NB4 (cell line): ENCODE data around the gene PATJ.
A peak's percentile ranks its signal among the peaks of the same experiment; 100 is the strongest.
"Not testable (repeated sequence)": the region's sequence is repeated elsewhere in the genome, so short reads cannot be mapped to it uniquely, and the experiment has no call there.

Experiments used
- DNase-seq: peaks from one replicate; pipeline ENCODE4 v3.0.0; 2010; ENCODE audit warnings: low read depth
- H3K4me3 ChIP-seq: one replicate; pipeline ENCODE4 v1.5.1; 2011; ENCODE audit warnings: mild to moderate bottlenecking, low read depth, low read length, moderate library complexity
- MYC ChIP-seq: IDR thresholded peaks from 2 replicates; pipeline ENCODE4 v1.6.1; 2011; ENCODE audit warnings: low read depth, low read length
- POLR2A ChIP-seq: IDR thresholded peaks from 2 replicates; pipeline ENCODE4 v1.6.1; 2011; ENCODE audit warnings: mild to moderate bottlenecking; ENCODE audit not compliant: insufficient read length; ENCODE audit errors: extremely low read depth
- TF ChIP-seq, protein P1 (sequence below): IDR thresholded peaks from one replicate; pipeline ENCODE4 v1.5.1; 2012; ENCODE audit warnings: low read depth, low read length
- TF ChIP-seq, protein P2 (sequence below): IDR thresholded peaks from 2 replicates; pipeline ENCODE4 v1.6.1; 2011; ENCODE audit warnings: low read depth, low read length

The PATJ gene

DNA sequence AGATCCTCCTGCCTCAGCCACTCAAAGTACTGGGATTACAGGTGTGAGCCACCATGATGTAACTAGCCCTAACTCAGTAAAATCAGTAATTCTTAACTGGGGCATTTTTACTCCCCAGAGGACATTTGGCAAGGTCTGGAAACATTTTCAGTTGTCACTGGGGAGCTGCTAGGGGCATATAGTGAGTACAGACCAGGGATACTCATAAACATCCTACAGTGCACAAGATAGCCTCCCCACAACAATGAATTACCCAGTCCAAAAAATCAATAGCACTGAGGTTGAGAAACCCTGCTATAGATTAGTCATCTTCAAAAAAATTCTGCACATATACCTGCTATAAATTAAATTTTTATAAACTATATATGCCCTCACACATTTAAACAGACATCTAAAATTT is 30.3 kb upstream of the PATJ start:
- H3K4me3 ChIP-seq: no peak overlapping the region
- TF ChIP-seq POLR2A (no peak), MYC (no peak)
- TF ChIP-seq, protein P1, sequence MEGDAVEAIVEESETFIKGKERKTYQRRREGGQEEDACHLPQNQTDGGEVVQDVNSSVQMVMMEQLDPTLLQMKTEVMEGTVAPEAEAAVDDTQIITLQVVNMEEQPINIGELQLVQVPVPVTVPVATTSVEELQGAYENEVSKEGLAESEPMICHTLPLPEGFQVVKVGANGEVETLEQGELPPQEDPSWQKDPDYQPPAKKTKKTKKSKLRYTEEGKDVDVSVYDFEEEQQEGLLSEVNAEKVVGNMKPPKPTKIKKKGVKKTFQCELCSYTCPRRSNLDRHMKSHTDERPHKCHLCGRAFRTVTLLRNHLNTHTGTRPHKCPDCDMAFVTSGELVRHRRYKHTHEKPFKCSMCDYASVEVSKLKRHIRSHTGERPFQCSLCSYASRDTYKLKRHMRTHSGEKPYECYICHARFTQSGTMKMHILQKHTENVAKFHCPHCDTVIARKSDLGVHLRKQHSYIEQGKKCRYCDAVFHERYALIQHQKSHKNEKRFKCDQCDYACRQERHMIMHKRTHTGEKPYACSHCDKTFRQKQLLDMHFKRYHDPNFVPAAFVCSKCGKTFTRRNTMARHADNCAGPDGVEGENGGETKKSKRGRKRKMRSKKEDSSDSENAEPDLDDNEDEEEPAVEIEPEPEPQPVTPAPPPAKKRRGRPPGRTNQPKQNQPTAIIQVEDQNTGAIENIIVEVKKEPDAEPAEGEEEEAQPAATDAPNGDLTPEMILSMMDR: no peak
- TF ChIP-seq, protein P2, sequence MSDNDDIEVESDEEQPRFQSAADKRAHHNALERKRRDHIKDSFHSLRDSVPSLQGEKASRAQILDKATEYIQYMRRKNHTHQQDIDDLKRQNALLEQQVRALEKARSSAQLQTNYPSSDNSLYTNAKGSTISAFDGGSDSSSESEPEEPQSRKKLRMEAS: no peak
- no peak for DNase-seq

DNA sequence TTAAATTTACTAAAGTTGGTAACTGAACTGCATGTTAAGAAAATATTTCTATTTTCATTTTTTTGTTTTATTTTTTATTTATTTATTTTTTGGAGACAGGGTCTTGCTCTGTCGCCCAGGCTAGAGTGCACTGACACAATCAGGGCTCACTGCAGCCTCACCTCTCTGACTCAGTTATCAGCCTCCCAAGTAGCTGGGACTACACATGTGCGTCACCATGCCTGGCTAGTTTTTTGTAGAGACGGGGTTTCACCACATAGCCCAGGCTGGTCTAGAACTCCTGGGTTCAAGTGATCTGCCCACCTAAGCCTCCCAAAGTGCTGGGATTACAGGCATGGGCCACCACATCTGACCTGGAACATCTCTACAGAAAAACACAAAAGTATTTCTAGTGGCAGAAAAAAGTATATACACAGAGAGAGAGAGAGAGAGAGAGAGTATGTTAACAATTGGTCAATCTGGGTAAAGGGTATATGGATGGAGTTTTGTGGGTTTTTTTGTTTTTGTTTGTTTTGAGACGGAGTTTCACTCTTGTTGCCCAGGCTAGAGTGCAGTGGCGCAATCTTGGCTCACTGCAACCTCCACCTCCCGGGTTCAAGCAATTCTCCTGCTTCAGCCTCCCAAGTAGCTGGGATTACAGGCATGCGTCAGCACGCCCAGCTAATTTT is 23.1 kb upstream of the PATJ start:
- DNase-seq, H3K4me3 ChIP-seq: not testable (repeated sequence)

DNA sequence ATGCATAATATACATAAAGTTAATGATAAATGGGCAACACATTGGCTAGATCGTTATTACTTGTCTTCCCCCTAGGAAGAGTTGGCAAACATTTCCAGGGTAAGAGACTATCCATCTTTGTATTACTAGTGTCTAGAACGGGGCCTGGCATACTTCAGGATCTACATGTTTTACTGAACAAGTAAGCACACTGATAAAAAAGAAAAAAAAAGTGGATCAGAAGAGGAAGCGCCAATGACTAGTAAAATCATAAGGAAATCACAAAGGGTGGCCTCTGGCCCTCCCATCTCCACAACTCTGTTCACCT is 17.8 kb upstream of the PATJ start:
- peak overlapping the region; percentile 99 for H3K4me3 ChIP-seq
- no peak for DNase-seq
- TF ChIP-seq POLR2A: no peak
- TF ChIP-seq MYC: no peak
- TF ChIP-seq, protein P2: no peak
- TF ChIP-seq, protein P1: no peak

DNA sequence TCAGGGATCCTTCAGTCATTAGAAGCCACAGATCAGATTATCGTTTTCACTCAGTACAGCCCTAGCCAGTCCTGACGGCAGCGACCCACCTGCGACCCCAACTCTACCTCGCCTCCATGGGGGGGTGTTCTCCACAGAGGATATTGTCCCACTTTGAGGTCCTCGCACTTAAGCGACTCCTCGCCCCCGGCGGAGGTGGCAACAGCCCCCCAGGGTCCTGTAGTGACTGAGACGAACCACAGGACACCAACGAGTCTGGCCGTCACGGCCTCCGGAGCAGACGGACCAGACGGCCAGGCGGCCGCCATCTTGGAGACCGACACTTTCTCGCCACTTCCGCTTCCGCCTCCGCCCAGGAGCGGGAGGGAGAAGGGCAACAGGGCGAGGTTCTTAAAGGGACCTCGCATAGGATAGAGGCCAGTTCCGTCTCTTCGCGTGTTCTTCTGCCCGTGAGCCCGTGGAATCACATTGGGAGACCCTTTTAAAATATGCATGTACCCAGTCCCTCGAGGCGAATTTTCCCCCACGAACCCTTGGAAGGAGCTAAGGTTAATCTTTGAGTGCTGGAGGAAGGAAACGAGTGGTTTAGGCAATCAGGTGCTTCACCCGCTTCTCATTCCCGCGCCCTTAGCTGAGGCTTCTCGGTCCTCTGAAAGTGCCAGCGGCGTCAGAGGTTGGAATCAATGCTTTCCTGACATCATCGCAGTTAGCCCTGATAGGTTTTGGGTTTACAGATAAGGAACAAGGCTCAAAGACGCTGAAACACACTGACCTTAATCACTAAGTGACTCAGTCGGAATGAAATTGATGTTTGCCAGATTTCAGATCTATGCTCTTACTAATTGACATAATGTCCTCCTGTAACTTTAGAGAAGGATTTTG is 17.2 kb upstream of the PATJ start, which contains the start of gene TM2D1:
TM2D1 (minus strand) TSS at position 329 of the 882 bp plus-strand sequence; CDS start at position 308, 21 bp downstream.
- peak within 1 kb of the TSS; percentile 99 for H3K4me3 ChIP-seq
- peak; percentile 49; the same call in 1 of the 2 replicates for TF ChIP-seq MYC
- TF ChIP-seq, protein P2: peak; percentile 70
- TF ChIP-seq, protein P1: no peak
- peak; percentile 95 for TF ChIP-seq POLR2A
- peak; percentile 92 for DNase-seq

DNA sequence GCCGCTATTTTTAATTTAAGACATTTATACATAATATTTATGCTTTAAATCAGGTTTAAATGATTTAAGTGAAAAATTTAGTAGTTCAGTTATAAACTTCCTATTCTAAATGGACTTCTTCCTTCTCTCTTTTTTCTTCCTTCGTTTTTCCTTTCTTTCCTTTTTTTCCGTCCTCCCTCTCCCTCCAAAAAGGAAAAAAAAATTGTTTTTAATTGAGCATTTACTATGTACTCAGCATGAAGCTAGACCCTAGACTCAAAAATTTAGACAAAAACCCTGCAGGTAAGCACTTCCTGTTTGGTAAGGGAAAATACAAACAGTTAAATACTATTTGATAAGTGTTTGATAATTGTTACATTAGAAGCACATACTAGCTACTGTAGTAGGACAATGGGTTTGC is 14.7 kb upstream of the PATJ start:
- no peak overlapping the region for H3K4me3 ChIP-seq
- TF ChIP-seq POLR2A: no peak
- no peak for DNase-seq

DNA sequence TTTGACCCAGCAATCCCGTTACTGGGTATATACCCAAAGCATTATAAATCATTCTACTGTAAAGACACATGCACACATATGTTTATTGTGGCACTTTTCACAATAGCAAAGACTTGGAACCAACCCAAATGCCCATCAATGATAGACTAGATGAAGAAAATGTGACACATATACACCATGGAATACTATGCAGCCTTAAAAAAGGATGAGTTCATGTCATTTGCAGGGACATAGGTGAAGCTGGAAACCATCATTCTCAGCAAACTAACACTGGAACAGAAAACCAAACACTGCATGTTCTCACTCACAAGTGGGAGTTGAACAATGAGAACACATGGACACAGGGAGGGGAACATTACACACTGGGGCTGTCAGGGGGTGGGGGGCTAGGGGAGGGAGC is 11.6 kb upstream of the PATJ start:
- DNase-seq, H3K4me3 ChIP-seq: not testable (repeated sequence)

DNA sequence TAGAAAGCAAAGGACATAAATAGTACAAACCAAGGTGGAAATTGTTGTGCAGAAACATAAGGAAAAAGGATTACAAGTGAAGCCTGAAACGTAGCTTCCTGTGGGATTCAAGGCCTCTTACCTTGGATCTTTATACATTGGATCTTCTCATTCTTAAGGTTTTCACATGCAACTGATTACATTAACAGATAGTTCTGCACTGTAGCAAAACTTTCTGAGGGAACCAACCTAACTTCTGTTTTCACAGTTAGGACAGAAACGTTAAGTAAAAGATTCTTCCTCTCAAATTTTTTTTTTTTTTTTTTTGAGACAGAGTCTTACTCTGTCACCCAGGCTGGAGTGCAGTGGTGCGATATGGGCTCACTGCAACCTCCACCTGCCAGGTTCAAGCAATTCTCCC is 9.6 kb upstream of the PATJ start:
- no peak for DNase-seq
- TF ChIP-seq MYC: no peak
- no peak for TF ChIP-seq POLR2A
- TF ChIP-seq, protein P2: no peak
- TF ChIP-seq, protein P1: no peak
- H3K4me3 ChIP-seq: no peak overlapping the region
